GM12865 (cell line): ENCODE data around the gene LRP6.

Experiments
- DNase-seq: peaks from one replicate; pipeline ENCODE4 v3.0.0; 2010; ENCODE audit warnings: low read depth
- H3K4me3 ChIP-seq: 2 replicates; pipeline ENCODE4 v1.5.1; 2011; ENCODE audit warnings: mild to moderate bottlenecking, low read depth, low read length, control low read depth
- CTCF ChIP-seq: IDR thresholded peaks from 2 replicates; pipeline ENCODE4 v1.5.1; 2011; ENCODE audit warnings: low read length, control low read depth, low read depth, inconsistent platforms; ENCODE audit not compliant: insufficient read depth; ENCODE audit errors: missing control alignments

The LRP6 gene

GRCh38 chr12:12108441-12109058 is 158.3 kb downstream of the LRP6 start:
- no peak for TF ChIP-seq CTCF
- no peak for DNase-seq
- H3K4me3 ChIP-seq: no peak overlapping the region

- TF ChIP-seq CTCF: no peak
- no peak overlapping the region for H3K4me3 ChIP-seq
- no peak for DNase-seq
Measured at GRCh38 chr12:12107678-12108077, 159.2 kb downstream of the LRP6 start.

GRCh38 chr12:12099102-12099501 is 167.7 kb downstream of the LRP6 start:
- no peak for DNase-seq
- TF ChIP-seq CTCF: no peak
- H3K4me3 ChIP-seq: no peak overlapping the region

- no peak for DNase-seq
- TF ChIP-seq CTCF: no peak
- H3K4me3 ChIP-seq: no peak overlapping the region
Measured at GRCh38 chr12:12098691-12099015, 168.2 kb downstream of the LRP6 start.

- H3K4me3 ChIP-seq: no peak overlapping the region
- TF ChIP-seq CTCF: no peak
- DNase-seq: no peak
Measured at GRCh38 chr12:12097891-12098690, 168.8 kb downstream of the LRP6 start.

GRCh38 chr12:12095021-12095420 is 171.8 kb downstream of the LRP6 start:
- TF ChIP-seq CTCF: no peak

More at GRCh38 chr12:12095021-12095420, 171.8 kb downstream of the LRP6 start:
- no peak for DNase-seq
- H3K4me3 ChIP-seq: no peak overlapping the region
